Activated naive CD4-positive, alpha-beta T cell treated with Interleukin-2 at 50 U/mL for 16 hours (primary cell): ENCODE measurements around the gene KCNIP3.
"Not testable (repeated sequence)": the region's sequence is repeated elsewhere in the genome, so short reads cannot be mapped to it uniquely, and the experiment has no call there.

ENCODE experiments used
- DNase-seq: peaks from one replicate; pipeline ENCODE4 v3.0.0-alpha.2; 2020

KCNIP3 gene

GRCh38 chr2:95296880-95297487, at the start of gene KCNIP3:
KCNIP3 (plus strand) TSS chr2:95297347; CDS start chr2:95297439, 92 bp downstream.
- no peak for DNase-seq

- DNase-seq = no peak
Measured at GRCh38 chr2:95258271-95258670, 38.9 kb upstream of the KCNIP3 start.

- DNase-seq = no peak
Measured at GRCh38 chr2:95260028-95261023, 36.8 kb upstream of the KCNIP3 start.

- DNase-seq = no peak
Measured at GRCh38 chr2:95261602-95262001, 35.5 kb upstream of the KCNIP3 start.

GRCh38 chr2:95262896-95263542, 34.1 kb upstream of the KCNIP3 start:
- DNase-seq = no peak

- no peak for DNase-seq
Measured at GRCh38 chr2:95264624-95265023, 32.5 kb upstream of the KCNIP3 start.

GRCh38 chr2:95265182-95265581, 32.0 kb upstream of the KCNIP3 start:
- DNase-seq = no peak

- no peak for DNase-seq
Measured at GRCh38 chr2:95266781-95267430, 30.2 kb upstream of the KCNIP3 start.

GRCh38 chr2:95267458-95268210, 29.5 kb upstream of the KCNIP3 start:
- no peak for DNase-seq

- DNase-seq = no peak
Measured at GRCh38 chr2:95268211-95269035, 28.7 kb upstream of the KCNIP3 start.

GRCh38 chr2:95269036-95269680, 28.0 kb upstream of the KCNIP3 start:
- DNase-seq = no peak

GRCh38 chr2:95269745-95270144, 27.4 kb upstream of the KCNIP3 start:
- not testable (repeated sequence) for DNase-seq

GRCh38 chr2:95270541-95271081, 26.5 kb upstream of the KCNIP3 start:
- DNase-seq = no peak

GRCh38 chr2:95271381-95271971, 25.7 kb upstream of the KCNIP3 start:
- no peak for DNase-seq

- no peak for DNase-seq
Measured at GRCh38 chr2:95272299-95272751, 24.8 kb upstream of the KCNIP3 start.

GRCh38 chr2:95272781-95273180, 24.4 kb upstream of the KCNIP3 start:
- no peak for DNase-seq

- DNase-seq = no peak
Measured at GRCh38 chr2:95273566-95274290, 23.4 kb upstream of the KCNIP3 start.

GRCh38 chr2:95274291-95275150, 22.6 kb upstream of the KCNIP3 start, which contains the start of gene PROM2:
PROM2 (plus strand) TSS chr2:95274449; CDS start chr2:95274586, 137 bp downstream.
- no peak for DNase-seq
